Measurements from ENCODE around the gene INVS. TPM values are rescaled to one million over a fixed set of nuclear protein-coding genes. Genes with fewer than 3 reads are reported as not detected.

The INVS gene
- polyA plus RNA-seq, 1 of the 3 experiments (the other 2 are of a cell fraction) = 8.1 TPM

DNA sequence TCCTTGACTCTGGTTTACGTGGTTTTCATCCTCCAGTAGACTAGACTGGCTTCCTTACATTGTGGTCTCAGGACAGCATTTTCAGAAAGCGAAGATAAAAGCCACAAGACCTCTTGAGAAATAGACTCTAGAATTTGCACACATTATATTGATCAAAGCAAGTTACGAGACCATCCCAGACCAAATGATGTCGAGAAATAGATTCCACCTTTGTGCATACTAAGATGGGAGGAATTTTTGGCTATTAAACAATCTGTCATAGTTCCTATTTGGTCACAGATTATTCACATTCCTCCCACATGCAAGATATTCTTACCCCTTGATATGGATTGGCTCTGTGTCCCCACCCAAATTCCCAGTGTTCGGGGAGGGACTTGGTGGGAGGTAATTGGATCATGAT lies 188.1 kb downstream of the INVS start:
- no peak for TF ChIP-seq NFIC (IDR thresholded peaks at IDR 0.05; ENCODE audit: borderline replicate concordance)
- no peak for TF ChIP-seq RXRA (IDR thresholded peaks at IDR 0.05; ENCODE audit: borderline replicate concordance, low read depth)
- TF ChIP-seq, protein P1, sequence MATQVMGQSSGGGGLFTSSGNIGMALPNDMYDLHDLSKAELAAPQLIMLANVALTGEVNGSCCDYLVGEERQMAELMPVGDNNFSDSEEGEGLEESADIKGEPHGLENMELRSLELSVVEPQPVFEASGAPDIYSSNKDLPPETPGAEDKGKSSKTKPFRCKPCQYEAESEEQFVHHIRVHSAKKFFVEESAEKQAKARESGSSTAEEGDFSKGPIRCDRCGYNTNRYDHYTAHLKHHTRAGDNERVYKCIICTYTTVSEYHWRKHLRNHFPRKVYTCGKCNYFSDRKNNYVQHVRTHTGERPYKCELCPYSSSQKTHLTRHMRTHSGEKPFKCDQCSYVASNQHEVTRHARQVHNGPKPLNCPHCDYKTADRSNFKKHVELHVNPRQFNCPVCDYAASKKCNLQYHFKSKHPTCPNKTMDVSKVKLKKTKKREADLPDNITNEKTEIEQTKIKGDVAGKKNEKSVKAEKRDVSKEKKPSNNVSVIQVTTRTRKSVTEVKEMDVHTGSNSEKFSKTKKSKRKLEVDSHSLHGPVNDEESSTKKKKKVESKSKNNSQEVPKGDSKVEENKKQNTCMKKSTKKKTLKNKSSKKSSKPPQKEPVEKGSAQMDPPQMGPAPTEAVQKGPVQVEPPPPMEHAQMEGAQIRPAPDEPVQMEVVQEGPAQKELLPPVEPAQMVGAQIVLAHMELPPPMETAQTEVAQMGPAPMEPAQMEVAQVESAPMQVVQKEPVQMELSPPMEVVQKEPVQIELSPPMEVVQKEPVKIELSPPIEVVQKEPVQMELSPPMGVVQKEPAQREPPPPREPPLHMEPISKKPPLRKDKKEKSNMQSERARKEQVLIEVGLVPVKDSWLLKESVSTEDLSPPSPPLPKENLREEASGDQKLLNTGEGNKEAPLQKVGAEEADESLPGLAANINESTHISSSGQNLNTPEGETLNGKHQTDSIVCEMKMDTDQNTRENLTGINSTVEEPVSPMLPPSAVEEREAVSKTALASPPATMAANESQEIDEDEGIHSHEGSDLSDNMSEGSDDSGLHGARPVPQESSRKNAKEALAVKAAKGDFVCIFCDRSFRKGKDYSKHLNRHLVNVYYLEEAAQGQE (IDR thresholded peaks at IDR 0.05; ENCODE audit: low read depth, low read length) = no peak
- 88% methylated on average over 5 of the region's 5 CpGs for WGBS (ENCODE audit: low lambda C conversion rate)
- Histone ChIP-seq H3K9me3 (no peaks in the 10 kb centered on the region), H3K27ac (ENCODE audit: low read depth in 2 of 2, low read length in 1 of 2) (no peak overlapping the region), H3K27me3 (ENCODE audit: insufficient read depth) (no peaks in the 10 kb centered on the region), H3K9ac (no peak overlapping the region), H3K4me2 (no peak overlapping the region), H2AFZ (ENCODE audit: low read depth) (no peak overlapping the region), H3K9me2 (no peaks in the 10 kb centered on the region), H3F3A (replicated peaks; ENCODE audit: insufficient read depth) (peaks cover 16% of the 10 kb centered on the region), H3K4me1 (ENCODE audit: control insufficient read depth in 1 of 2, insufficient read depth in 2 of 2, low read depth in 1 of 2, low read length in 1 of 2) (peaks cover 0 to 6% of the 10 kb centered on the region in 2 experiments; a peak in 1 of 4 replicates), H4K20me1 (ENCODE audit: insufficient read depth) (no peaks in the 10 kb centered on the region), H3K4me3 (ENCODE audit: low read depth in 2 of 2, low read length in 1 of 2) (no peak overlapping the region), H3K79me2 (ENCODE audit: insufficient read depth) (peaks cover 25% of the 10 kb centered on the region; the same call in 1 of the 2 replicates), H3K36me3 (replicated peaks in 1 of 2; ENCODE audit: control insufficient read depth in 1 of 2, insufficient read depth in 2 of 2, low read length in 1 of 2) (peaks cover 67 to 82% of the 10 kb centered on the region in 2 experiments)
- ChIA-PET CTCF (no interaction called here), POLR2A (no interaction called here)
- DNase-seq = no peak

DNA sequence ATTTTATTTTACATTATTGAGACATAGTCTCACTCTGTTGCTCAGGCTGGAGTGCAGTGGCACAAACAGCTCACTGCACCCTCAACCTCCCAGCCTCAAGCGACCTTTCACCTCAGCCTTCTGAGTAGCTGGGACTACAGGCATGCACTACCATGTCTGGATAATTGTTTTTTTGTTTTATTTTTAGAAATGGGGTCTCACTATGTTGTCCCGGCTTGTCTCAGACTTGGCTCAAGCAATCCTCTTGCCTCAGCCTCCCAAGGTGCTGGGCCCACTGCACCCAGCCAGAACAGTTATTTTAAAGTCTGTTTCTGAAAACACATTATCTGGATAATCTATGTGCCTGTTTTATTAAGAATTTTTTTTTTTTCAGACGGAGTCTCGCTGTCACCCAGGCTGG lies 191.7 kb downstream of the INVS start:
- H3K9ac ChIP-seq = no peak overlapping the region
- H3K27me3 ChIP-seq (ENCODE audit: insufficient read depth) = no peaks in the 10 kb centered on the region
- peaks cover 16% of the 10 kb centered on the region for H3F3A ChIP-seq (replicated peaks; ENCODE audit: insufficient read depth)
- H3K36me3 ChIP-seq (replicated peaks in 1 of 2; ENCODE audit: control insufficient read depth in 1 of 2, insufficient read depth in 2 of 2, low read length in 1 of 2) = peaks cover 73 to 75% of the 10 kb centered on the region in 2 experiments
- no peaks in the 10 kb centered on the region for H3K4me1 ChIP-seq (ENCODE audit: control insufficient read depth in 1 of 2, insufficient read depth in 2 of 2, low read depth in 1 of 2, low read length in 1 of 2)
- no peak overlapping the region for H3K4me3 ChIP-seq (ENCODE audit: low read depth in 2 of 2, low read length in 1 of 2)
- DNase-seq = no peak
- no peak overlapping the region for H3K27ac ChIP-seq (ENCODE audit: low read depth in 2 of 2, low read length in 1 of 2)
- ChIA-PET POLR2A (no interaction called here), CTCF (interaction anchor here (1.3 kb wide), 1 partner anchor 33 kb away, joined by 4 read pairs; no protein-coding TSS in a partner anchor)
- H4K20me1 ChIP-seq (ENCODE audit: insufficient read depth) = no peaks in the 10 kb centered on the region
- 97% methylated on average over 4 of the region's 4 CpGs for WGBS (ENCODE audit: low lambda C conversion rate)
- H3K9me2 ChIP-seq = no peaks in the 10 kb centered on the region
- H3K79me2 ChIP-seq (ENCODE audit: insufficient read depth) = peaks cover 54% of the 10 kb centered on the region
- TF ChIP-seq, protein P2, sequence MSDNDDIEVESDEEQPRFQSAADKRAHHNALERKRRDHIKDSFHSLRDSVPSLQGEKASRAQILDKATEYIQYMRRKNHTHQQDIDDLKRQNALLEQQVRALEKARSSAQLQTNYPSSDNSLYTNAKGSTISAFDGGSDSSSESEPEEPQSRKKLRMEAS (IDR thresholded peaks at IDR 0.05; ENCODE audit: low read depth) = no peak
- TF ChIP-seq GABPA (IDR thresholded peaks at IDR 0.05; ENCODE audit: low read depth) (no peak), MEF2A (IDR thresholded peaks at IDR 0.05; ENCODE audit: borderline replicate concordance, low read depth) (no peak), POLR2AphosphoS5 (IDR thresholded peaks at IDR 0.05; ENCODE audit: low read depth, low read length) (no peak), RXRA (IDR thresholded peaks at IDR 0.05; ENCODE audit: borderline replicate concordance, low read depth) (no peak), TEAD4 (IDR thresholded peaks at IDR 0.05; ENCODE audit: borderline replicate concordance, insufficient read depth) (no peak), CHD2 (IDR thresholded peaks at IDR 0.05; ENCODE audit: low read length, partially characterized antibody) (no peak), GATA2 (CRISPR knock-in tag; IDR thresholded peaks at IDR 0.05) (no peak), TAF1 (IDR thresholded peaks at IDR 0.05; ENCODE audit: borderline replicate concordance, low read depth, low read length) (no peak), RCOR1 (IDR thresholded peaks at IDR 0.05; ENCODE audit: low read length) (no peak), SIN3A (IDR thresholded peaks at IDR 0.05; ENCODE audit: borderline replicate concordance, low read depth, low read length) (no peak), EZH2phosphoT487 (IDR thresholded peaks at IDR 0.05; ENCODE audit: borderline replicate concordance, low read depth) (no peak)
- TF ChIP-seq, protein P3, sequence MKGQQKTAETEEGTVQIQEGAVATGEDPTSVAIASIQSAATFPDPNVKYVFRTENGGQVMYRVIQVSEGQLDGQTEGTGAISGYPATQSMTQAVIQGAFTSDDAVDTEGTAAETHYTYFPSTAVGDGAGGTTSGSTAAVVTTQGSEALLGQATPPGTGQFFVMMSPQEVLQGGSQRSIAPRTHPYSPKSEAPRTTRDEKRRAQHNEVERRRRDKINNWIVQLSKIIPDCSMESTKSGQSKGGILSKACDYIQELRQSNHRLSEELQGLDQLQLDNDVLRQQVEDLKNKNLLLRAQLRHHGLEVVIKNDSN (IDR thresholded peaks at IDR 0.05; ENCODE audit: borderline replicate concordance, low read depth) = no peak
- TF ChIP-seq, protein P4, sequence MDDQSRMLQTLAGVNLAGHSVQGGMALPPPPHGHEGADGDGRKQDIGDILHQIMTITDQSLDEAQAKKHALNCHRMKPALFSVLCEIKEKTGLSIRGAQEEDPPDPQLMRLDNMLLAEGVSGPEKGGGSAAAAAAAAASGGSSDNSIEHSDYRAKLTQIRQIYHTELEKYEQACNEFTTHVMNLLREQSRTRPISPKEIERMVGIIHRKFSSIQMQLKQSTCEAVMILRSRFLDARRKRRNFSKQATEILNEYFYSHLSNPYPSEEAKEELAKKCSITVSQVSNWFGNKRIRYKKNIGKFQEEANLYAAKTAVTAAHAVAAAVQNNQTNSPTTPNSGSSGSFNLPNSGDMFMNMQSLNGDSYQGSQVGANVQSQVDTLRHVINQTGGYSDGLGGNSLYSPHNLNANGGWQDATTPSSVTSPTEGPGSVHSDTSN (IDR thresholded peaks at IDR 0.05) = no peak
- TF ChIP-seq, protein P5, sequence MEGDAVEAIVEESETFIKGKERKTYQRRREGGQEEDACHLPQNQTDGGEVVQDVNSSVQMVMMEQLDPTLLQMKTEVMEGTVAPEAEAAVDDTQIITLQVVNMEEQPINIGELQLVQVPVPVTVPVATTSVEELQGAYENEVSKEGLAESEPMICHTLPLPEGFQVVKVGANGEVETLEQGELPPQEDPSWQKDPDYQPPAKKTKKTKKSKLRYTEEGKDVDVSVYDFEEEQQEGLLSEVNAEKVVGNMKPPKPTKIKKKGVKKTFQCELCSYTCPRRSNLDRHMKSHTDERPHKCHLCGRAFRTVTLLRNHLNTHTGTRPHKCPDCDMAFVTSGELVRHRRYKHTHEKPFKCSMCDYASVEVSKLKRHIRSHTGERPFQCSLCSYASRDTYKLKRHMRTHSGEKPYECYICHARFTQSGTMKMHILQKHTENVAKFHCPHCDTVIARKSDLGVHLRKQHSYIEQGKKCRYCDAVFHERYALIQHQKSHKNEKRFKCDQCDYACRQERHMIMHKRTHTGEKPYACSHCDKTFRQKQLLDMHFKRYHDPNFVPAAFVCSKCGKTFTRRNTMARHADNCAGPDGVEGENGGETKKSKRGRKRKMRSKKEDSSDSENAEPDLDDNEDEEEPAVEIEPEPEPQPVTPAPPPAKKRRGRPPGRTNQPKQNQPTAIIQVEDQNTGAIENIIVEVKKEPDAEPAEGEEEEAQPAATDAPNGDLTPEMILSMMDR (IDR thresholded peaks at IDR 0.05) = no peak
- TF ChIP-seq, protein P6, sequence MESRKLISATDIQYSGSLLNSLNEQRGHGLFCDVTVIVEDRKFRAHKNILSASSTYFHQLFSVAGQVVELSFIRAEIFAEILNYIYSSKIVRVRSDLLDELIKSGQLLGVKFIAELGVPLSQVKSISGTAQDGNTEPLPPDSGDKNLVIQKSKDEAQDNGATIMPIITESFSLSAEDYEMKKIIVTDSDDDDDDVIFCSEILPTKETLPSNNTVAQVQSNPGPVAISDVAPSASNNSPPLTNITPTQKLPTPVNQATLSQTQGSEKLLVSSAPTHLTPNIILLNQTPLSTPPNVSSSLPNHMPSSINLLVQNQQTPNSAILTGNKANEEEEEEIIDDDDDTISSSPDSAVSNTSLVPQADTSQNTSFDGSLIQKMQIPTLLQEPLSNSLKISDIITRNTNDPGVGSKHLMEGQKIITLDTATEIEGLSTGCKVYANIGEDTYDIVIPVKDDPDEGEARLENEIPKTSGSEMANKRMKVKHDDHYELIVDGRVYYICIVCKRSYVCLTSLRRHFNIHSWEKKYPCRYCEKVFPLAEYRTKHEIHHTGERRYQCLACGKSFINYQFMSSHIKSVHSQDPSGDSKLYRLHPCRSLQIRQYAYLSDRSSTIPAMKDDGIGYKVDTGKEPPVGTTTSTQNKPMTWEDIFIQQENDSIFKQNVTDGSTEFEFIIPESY (IDR thresholded peaks at IDR 0.05; ENCODE audit: borderline replicate concordance, low read depth) = no peak
- no peak overlapping the region for H2AFZ ChIP-seq (ENCODE audit: low read depth)
- H3K9me3 ChIP-seq = no peaks in the 10 kb centered on the region
- H3K4me2 ChIP-seq = no peak overlapping the region

Measured in SK-N-SH (cell line).